Kidney epithelial cell (primary cell): ENCODE data around the gene ERICH2. TPM values are rescaled to one million over a fixed set of nuclear protein-coding genes. Genes with fewer than 3 reads are reported as not detected.

Experiments
- DNase-seq: peaks from one replicate; pipeline ENCODE4 v3.0.0-alpha.2; 2010; ENCODE audit warnings: low read depth
- H3K27me3 ChIP-seq: 2 replicates; pipeline ENCODE4 v1.6.0; 2011; ENCODE audit warnings: low read length; ENCODE audit not compliant: control insufficient read depth, insufficient read depth
- H3K36me3 ChIP-seq: 2 replicates; pipeline ENCODE4 v1.5.1; 2011; ENCODE audit warnings: low read length; ENCODE audit not compliant: control insufficient read depth, insufficient read depth
- H3K4me3 ChIP-seq: 2 replicates; pipeline ENCODE4 v1.5.1; 2011; ENCODE audit warnings: low read depth, mild to moderate bottlenecking, control low read depth, low read length
- total RNA-seq: library from RNA; depleted of rRNA; stranded (reverse); fragments of >200 nt; gene quantifications from 2 replicates; pipeline ENCODE4 v1.2.3, GENCODE V29; 2015
- TF ChIP-seq, protein P1 (sequence below): IDR thresholded peaks from 2 replicates; pipeline ENCODE4 v1.5.1; 2011; ENCODE audit warnings: mild to moderate bottlenecking, moderate library complexity, low read length, control low read depth, inconsistent platforms; ENCODE audit not compliant: insufficient read depth, poor library complexity, severe bottlenecking

The ERICH2 gene
- total RNA-seq, 1 donor from 2014 or later: 0.50 TPM

DNA sequence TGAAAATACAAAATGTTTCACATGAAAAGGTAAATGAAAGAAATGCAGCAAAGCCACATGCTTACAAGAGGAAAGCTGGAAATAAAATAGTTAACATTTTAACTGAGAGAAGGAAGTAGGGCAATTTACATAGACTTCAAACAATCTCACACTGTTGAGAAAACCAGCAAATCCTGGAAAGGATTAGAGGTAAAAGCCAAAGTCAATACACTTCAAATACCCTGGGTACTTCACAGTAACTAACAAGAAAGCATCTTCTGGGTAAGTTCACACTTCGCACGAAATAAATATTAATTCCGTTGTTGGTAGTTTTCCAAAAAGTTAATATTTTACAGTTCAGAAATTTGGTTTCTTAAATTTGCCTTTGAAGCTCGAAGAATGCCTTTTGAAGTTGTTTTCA, 3.5 kb upstream of the ERICH2 start:
- peaks cover 4% of the 10 kb centered on the region for H3K27me3 ChIP-seq
- no peak for DNase-seq

DNA sequence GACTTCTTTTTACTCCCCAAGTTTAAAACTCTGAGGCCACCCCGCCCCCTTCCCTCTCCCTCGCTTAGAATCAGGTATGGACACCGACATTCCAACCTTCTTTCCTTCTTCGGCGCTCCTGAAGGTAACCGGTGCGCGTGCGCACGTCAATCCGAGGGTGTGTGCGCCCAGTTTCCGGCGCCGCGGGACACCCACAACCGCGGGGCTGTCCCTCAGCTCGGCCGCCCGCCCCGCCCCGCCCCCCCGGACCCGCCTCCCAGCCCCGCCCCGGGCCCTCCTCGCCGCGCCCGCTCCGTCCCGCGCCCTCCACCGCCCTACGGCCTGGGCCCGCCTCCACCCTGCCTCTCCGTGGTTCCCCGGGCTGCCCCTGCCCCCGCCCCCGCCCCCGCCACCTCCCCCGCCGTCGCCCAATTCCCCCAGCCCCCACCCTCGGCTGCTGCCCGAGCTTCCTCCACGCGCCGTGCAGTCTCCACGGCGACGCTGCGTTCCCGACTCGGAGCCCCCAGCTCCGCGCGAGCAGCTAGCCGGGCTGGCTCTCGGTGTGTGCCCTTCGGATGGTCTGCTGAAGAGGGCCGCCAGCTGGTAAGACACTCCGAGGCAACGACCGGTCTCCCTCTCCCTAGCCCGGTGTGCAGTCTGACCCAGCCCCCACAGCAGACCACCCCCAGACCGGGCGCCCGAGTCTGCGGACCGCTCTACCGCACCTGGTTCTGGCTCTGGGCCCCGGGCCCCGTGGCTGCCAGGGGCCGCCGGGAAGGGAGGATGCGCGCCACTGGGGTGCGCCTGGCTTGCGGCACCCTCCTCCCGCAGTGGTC, 635 bp downstream of the ERICH2 start:
- DNase-seq: peak; percentile 41
- Histone ChIP-seq H3K36me3 (no peaks in the 10 kb centered on the region), H3K4me3 (peak overlapping the region; percentile 69), H3K27me3 (peaks cover 4% of the 10 kb centered on the region)
- TF ChIP-seq, protein P1, sequence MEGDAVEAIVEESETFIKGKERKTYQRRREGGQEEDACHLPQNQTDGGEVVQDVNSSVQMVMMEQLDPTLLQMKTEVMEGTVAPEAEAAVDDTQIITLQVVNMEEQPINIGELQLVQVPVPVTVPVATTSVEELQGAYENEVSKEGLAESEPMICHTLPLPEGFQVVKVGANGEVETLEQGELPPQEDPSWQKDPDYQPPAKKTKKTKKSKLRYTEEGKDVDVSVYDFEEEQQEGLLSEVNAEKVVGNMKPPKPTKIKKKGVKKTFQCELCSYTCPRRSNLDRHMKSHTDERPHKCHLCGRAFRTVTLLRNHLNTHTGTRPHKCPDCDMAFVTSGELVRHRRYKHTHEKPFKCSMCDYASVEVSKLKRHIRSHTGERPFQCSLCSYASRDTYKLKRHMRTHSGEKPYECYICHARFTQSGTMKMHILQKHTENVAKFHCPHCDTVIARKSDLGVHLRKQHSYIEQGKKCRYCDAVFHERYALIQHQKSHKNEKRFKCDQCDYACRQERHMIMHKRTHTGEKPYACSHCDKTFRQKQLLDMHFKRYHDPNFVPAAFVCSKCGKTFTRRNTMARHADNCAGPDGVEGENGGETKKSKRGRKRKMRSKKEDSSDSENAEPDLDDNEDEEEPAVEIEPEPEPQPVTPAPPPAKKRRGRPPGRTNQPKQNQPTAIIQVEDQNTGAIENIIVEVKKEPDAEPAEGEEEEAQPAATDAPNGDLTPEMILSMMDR: no peak

More for the DNA sequence above, 3.5 kb upstream of the ERICH2 start:
- no peaks in the 10 kb centered on the region for H3K36me3 ChIP-seq
- H3K4me3 ChIP-seq: no peak overlapping the region
- TF ChIP-seq, protein P1: no peak

DNA sequence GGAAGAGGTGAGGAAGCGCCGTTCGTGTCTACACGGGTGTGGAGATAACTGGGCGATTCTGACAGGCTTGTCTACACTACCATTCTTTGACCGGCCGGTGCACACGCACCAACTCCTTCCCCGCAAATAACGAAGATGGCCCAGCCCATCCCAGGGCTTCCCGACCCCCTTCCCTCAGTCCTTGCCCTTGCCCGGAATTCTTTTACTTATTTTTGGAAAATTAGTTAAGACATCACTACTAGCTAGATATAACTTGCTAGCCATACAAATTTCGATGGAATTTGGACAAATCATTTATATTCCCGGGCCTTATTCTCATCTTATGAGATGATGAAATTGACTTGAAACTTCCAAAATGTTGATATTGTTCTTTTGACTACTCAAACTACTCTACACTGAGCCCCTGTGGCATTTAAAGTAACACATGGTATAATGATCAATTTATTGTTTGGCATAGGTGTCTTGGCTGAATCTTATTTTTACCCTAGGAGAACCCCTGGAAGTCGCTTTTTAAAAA, 1.3 kb downstream of the ERICH2 start:
- Histone ChIP-seq H3K27me3 (peaks cover 4% of the 10 kb centered on the region), H3K36me3 (no peaks in the 10 kb centered on the region), H3K4me3 (peak overlapping the region; percentile 69)
- DNase-seq: no peak
- TF ChIP-seq, protein P1: no peak

DNA sequence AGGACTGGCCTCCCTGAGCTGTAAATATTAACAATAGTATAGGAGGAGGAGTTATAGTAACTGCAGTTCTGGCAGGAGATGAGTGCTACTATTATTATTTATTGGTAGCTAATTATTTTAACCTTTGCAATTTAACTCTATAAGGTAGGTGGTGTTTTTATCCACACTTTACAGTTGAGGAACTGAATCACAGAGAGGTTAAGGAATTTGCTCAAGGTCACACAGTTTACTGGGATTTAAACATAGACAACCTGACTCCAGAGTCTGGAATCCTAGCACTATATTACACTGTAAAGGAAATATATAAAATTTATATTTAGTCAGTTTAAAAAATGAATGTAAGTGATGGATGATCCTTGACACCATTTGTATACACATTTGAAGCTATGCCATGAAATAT, 2.1 kb downstream of the ERICH2 start:
- no peak for DNase-seq
- Histone ChIP-seq H3K27me3 (peaks cover 4% of the 10 kb centered on the region), H3K36me3 (no peaks in the 10 kb centered on the region), H3K4me3 (no peak overlapping the region)
- TF ChIP-seq, protein P1: no peak

DNA sequence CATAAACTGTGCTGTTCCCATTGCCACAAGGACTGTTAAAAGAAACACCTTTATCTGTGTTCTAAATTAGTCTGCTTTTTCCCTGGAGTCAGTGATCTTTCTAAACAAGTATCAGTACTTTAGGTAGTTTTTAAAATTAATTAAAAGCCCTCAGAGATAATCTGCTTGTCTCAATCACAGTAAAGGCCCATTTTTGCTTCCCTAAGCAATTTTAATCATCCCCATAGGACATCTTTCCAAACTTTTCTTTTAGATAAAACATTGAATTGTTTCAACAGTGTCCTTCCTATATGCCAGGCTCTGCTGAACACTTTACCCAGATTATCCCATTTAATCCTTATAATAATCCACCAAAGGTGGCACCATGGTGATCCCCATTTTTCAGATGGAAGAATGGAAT, 3.9 kb downstream of the ERICH2 start:
- Histone ChIP-seq H3K36me3 (no peaks in the 10 kb centered on the region), H3K4me3 (no peak overlapping the region), H3K27me3 (peaks cover 4% of the 10 kb centered on the region)
- DNase-seq: no peak
- TF ChIP-seq, protein P1: no peak
